HUES48 (cell line): Measurements from ENCODE around the gene RGL1.

Source experiments
- H3K27ac ChIP-seq: one replicate; pipeline ENCODE4 v1.7.0; 2013; ENCODE audit warnings: low read depth, low read length, inconsistent platforms
- H3K27me3 ChIP-seq: 2 replicates; pipeline ENCODE4 v1.6.1; 2013; ENCODE audit warnings: mild to moderate bottlenecking, low read length; ENCODE audit not compliant: control insufficient read depth, insufficient read depth
- H3K36me3 ChIP-seq: 2 replicates; pipeline ENCODE4 v1.6.1; 2013; ENCODE audit warnings: low read length; ENCODE audit not compliant: control insufficient read depth, insufficient read depth
- H3K4me1 ChIP-seq: 2 replicates; pipeline ENCODE4 v1.6.1; 2013; ENCODE audit warnings: mild to moderate bottlenecking, low read length; ENCODE audit not compliant: control insufficient read depth, insufficient read depth
- H3K4me3 ChIP-seq: 2 replicates; pipeline ENCODE4 v1.5.1; 2013; ENCODE audit warnings: mild to moderate bottlenecking, low read depth, low read length
- H3K9ac ChIP-seq: 2 replicates; pipeline ENCODE4 v1.6.1; 2013; ENCODE audit warnings: mild to moderate bottlenecking, low read depth, low read length, moderate library complexity
- H3K9me3 ChIP-seq: 2 replicates; pipeline ENCODE4 v1.6.1; 2013; ENCODE audit warnings: low read length; ENCODE audit not compliant: control insufficient read depth, insufficient read depth

Gene RGL1

DNA sequence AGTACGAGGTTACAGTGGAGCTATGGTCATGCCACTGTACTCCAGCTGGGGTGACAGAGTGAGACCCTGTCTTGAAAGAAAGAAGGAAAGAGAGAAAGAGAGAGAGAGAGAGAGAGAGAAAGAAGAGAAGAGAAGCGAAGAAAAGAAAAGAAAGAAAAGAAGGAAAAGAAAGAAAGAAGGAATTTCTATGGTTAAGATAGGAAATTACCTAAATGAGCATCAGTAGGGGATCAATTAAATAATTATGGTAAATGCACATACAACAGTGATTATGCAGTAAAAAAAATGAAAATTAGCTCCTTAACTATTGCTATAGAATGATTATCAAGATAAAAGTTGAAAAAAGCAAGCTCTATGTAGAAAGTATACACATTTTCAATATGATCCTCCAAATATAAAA is 172.8 kb downstream of the RGL1 start:
- Histone ChIP-seq H3K4me1 (0 out of 2 replicates have a peak, but pooled peaks cover 5% of the 10 kb centered on the region), H3K9ac (no peak overlapping the region)

More for the DNA sequence above, 172.8 kb downstream of the RGL1 start:
- Histone ChIP-seq H3K4me3 (no peak overlapping the region), H3K27ac (no peak overlapping the region), H3K36me3 (no peaks in the 10 kb centered on the region), H3K27me3 (no peaks in the 10 kb centered on the region), H3K9me3 (no peaks in the 10 kb centered on the region)
